Measurements from ENCODE around the gene EVL.
"Not testable (repeated sequence)": the region's sequence is repeated elsewhere in the genome, so short reads cannot be mapped to it uniquely, and the experiment has no call there.

EVL gene

DNA sequence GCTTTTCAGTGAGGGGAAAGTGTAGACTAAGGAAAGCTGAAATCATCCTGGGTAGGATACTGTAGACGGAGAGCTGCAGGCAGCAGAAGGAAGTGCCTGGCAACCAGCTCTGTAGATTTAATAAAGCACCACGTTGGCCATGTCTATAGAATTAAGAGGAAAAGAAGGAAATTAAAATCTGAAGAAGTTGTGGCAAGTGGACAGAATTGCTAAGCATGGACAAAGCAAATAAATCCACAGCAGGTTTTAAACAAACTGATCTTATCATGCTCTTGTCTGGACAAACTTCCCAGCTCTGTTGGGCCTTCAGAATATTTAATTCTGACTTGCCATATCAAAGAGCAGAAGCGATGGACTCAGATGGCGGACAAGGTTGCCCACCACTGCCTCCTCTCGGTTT, 27.2 kb upstream of the EVL start:
- DNase-seq (ENCODE audit: low spot score), result no peak

GRCh38 chr14:100039903-100040302, 25.3 kb upstream of the EVL start:
- DNase-seq (ENCODE audit: low spot score), result no peak

DNA sequence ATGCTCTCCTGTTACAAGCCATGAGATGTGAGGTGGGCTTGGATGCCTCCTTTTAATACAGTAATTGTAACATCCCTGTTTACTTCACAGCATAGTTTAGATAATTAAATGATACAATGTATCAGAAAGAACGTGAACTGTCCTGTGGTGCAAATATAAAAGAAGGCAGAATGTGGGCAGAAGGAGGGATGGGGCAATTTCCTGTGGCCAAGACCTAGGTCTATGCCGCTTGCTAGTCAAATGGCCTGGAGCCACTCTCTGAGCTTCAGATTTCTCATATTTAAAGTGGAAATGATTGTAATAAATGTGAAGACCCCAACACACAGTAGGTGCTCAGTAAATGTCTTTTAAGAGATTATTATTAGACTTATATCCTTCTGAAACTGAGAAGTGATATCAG, 24.0 kb upstream of the EVL start:
- DNase-seq (ENCODE audit: low spot score), result no peak

DNA sequence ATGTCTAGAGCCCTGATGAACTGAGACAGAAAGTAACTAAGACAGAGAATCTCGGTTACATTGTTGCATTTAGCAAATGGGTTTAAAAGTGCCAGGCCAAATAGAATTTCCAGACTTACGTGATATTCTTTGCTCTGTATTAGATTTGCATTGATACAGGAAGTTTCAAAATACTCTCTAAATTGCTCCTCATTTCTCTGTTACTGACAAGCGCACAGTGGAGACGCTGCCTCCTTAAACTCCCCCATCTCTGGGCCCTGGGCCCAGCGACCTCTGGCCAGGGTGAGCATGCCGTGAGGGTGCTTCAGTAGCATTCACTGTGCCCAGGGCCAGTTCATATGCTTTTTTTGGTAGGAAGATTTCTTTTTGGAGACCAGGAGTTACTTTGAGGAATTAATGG, 22.9 kb upstream of the EVL start:
- no peak for DNase-seq (ENCODE audit: low spot score)

- no peak for DNase-seq (ENCODE audit: low spot score)
These were observed 19.4 kb upstream of the EVL start for GRCh38 chr14:100045642-100046344.

GRCh38 chr14:100047600-100047999, 17.6 kb upstream of the EVL start:
- no peak for DNase-seq (ENCODE audit: low spot score)

GRCh38 chr14:100048786-100049185, 16.4 kb upstream of the EVL start:
- DNase-seq (ENCODE audit: low spot score), result no peak

DNA sequence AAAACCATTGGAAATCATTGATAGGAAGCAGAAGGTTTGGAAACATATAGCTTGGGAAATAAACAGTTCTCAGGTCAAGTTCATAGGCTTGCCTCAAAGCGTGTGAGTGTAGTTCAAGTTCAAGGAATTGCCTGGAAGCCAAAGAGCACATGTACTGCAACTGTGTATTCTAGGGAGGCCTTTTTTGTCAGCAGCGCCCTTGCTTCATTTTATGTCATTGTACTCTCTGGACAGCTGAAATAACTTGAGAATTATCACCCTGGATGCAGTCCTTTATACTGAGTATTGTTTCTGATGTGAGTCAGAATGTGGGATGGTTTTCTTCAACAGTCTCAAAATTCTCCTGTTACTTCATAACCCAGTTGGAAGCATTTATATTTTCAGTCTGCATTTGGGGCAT, 16.0 kb upstream of the EVL start:
- DNase-seq (ENCODE audit: low spot score), result no peak

DNA sequence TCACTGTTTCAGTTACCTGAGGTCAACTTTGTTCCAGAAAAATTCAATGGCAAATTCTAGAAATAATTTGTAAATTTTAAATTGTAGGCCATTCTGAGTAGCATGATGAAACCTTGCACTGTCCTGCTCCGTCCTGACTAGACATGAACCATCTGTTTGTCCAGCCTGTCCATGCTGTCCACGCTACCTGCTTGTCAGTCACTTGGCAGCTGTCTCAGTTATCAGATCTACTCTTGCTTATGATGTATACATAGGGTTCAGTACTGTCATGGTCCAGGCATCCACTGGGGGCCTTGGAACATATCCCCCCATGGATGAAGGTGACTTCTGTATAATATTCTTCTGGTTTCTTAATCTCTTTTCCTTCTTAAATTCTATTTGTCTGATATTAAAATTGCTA, 14.1 kb upstream of the EVL start:
- no peak for DNase-seq (ENCODE audit: low spot score)

DNA sequence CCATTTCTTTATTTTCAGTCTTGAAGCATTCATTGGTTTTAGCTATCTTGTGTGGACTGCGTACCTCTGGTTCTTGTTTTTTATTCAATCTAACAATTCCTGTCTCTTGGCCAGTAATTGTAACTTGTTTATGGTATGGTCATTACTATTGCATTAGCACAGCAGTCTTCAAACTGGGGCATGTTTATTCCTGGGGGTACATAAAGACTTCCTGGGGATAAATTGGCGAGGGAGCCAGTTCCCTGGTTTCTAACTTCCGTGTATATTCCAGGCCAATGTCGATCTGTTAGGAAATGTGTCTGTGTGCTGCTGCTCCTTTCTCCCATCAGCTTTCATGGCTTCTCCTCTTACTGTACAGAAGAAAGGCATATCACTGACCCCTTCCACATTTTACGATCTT, 13.7 kb upstream of the EVL start:
- DNase-seq (ENCODE audit: low spot score), result no peak

DNA sequence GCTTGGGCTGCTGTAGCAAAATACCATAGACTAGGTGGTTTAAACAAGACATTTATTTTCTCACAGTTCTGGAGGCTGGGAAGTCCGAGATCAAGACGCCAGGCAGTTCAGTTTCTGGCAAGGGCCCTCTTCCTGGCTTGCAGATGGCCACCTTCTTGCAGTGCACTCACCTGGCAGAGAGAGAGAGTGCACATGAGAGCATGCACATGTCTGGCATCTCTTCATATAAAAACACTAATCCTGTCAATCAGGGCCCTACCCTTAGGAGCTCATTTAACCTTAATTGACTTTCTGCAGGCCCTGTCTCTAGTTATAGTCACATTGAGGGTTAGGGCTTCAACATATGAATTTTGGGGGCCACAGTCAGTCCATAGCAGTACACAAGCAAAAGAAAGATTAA, 12.4 kb upstream of the EVL start:
- DNase-seq (ENCODE audit: low spot score), result no peak

- DNase-seq (ENCODE audit: low spot score), result no peak
These were observed 10.7 kb upstream of the EVL start for GRCh38 chr14:100054316-100055075.

- DNase-seq (ENCODE audit: low spot score), result no peak
These were observed 8.8 kb upstream of the EVL start for GRCh38 chr14:100056431-100056830.

DNA sequence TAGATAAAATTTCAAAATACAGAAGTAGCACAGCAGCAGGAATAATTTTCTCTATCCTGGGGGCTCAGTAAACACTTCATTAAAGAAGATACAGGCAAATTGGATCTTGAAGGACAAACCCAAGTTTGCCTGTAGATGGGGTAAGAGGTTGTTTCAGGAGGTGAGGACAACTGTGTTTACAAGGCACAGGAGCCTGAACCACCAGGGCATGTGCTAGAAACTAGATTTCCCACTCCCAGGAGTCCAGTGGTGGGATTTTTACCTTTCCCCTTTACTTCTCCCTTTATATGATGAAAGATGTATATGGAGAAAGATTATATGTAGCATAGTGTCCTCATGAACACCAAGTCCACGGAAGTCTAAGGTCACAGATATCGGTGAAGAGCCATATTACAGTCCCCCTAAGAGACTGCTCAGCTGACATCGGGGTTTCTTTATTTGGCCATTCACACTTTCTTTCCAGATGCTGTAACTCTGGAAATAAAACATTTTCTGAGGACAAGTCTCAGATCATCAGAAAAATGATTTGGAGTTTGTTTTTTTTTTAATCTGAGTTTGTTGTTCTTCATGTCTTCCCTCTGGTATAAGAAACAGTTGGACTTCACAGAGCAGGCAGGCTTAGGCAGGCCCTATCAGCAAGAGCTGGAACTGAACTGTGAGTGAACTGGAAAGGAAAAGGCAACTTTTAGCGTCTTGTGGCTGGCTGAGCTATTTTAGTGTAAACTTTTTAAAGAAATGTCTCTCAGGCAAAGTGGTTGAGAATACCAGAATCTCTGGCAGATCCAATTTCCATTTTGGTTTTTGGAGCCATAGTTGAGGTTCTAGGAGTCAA, 8.0 kb upstream of the EVL start:
- peak; percentile 71 for DNase-seq (ENCODE audit: low spot score)

DNA sequence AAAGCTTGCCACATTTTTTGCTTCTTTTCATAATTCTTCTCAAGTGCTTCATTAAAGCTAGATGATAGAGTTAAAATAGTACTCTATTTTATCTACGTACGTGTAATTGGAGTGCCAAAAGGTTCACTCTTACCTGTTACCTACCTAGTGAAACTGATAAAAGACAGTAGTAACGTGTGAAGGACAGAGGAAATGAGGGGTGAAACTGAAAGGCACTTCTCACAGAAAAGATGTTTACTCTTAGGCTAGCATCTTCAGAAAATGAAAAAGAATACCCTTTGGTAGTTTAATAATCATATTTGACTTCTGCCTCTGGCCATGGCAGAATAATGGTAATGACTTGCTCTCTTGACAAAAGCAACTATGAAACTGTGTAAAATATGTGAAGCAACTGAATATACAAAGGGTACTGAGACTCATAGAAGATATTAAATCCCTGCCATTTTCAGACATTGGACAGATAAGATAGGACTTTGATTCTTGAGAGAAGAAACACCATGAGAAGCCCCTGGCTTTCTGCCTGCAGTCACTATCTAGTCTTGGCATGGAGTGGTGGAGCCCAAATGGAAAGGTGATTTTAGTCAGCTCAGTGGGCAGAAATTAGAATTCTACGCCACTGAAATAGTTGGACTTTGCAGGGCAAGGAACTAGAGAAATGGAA, 6.3 kb upstream of the EVL start:
- DNase-seq (ENCODE audit: low spot score), result no peak

- DNase-seq (ENCODE audit: low spot score), result no peak
These were observed 5.8 kb upstream of the EVL start for GRCh38 chr14:100059438-100059781.

GRCh38 chr14:100060760-100061159, 4.5 kb upstream of the EVL start:
- no peak for DNase-seq (ENCODE audit: low spot score)

DNA sequence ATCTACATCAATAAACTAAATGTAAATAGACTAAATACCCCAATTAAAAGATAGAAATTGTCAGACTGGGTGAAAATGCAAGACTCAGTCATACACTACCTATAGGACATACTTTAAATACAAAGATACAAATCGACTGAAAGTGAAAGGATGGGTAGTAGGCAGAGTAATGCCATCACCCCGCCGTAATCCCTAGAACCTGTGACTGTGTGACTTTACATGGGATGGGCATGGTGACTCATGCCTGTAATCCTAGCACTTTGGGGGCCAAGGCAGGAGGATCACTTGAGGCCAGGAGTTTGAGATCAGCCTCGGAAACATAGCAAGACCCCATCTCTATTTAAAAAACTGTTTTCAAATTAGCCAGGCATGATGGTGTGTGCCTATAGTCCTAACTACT, 2.6 kb upstream of the EVL start:
- DNase-seq (ENCODE audit: low spot score), result peak; percentile 60

DNA sequence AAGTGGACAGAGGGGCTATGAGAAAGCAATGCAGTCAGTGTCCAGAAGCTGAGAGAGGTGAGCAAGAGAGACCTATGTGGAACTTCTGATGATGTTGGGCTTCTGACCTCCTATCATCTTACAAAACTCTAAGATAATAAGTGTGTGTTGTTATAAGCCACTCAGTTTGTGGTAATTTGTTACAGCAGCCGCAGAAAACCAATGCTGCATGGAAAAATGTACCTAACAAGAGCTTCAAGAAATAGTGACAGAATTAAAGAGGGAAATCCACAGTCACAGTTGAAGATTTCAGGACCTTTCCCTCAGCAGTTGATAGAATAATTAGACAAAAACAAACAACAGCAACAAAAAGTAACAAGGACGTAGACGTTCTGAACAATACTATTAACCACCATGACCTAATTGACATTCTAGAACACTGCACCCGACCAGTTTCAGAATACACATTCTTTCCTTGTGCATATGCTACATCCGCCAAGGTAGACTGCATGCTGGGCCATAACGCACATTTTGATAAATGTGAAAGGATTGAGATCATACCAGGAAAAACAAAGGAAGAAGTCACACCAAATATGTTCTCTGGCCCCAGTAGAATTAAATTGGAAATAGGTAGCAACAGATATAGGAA, 1.8 kb upstream of the EVL start:
- DNase-seq (ENCODE audit: low spot score), result no peak

- DNase-seq (ENCODE audit: low spot score), result not testable (repeated sequence)
These were observed 708 bp upstream of the EVL start for GRCh38 chr14:100064335-100065092.

- peak; percentile 86 for DNase-seq (ENCODE audit: low spot score)
These were observed 836 bp downstream of the EVL start for GRCh38 chr14:100065942-100066574.
